Measurements from ENCODE around the gene PHF12.

- no peak for TF ChIP-seq CTCF (IDR thresholded peaks at IDR 0.05; ENCODE audit: low read depth, low read length)
- no peak for TF ChIP-seq EZH2phosphoT487 (IDR thresholded peaks at IDR 0.05; ENCODE audit: low read depth)
Observed at GRCh38 chr17:28906706-28907438, 44.4 kb downstream of the PHF12 start.

Measured in OCI-LY3 (cell line).